SK-N-MC (cell line): Measurements from ENCODE around the gene PLXNA2.

Source experiments
- EZH2 ChIP-seq: fragments of 200-600 bp; sonication (generic); IDR thresholded peaks from one replicate; pipeline ENCODE4 v1.6.1; 2017; ENCODE audit warnings: antibody characterized with exemption
- FOXP2 ChIP-seq: optimal IDR thresholded peaks from 2 replicates; pipeline ENCODE3; 2011; ENCODE audit warnings: mild to moderate bottlenecking, moderate library complexity; ENCODE audit not compliant: insufficient read depth; ENCODE audit errors: extremely low read length, control extremely low read depth
- POLR2AphosphoS5 ChIP-seq: IDR thresholded peaks from 2 replicates; pipeline ENCODE4 v1.6.1; 2012; ENCODE audit warnings: mild to moderate bottlenecking, low read depth, low read length, borderline replicate concordance

GRCh38 chr1:208093754-208094719, 150.1 kb downstream of the PLXNA2 start:
- TF ChIP-seq POLR2AphosphoS5 (no peak), EZH2 (no peak), FOXP2 (no peak)
